Smooth muscle cell of the brain vasculature (primary cell): ENCODE measurements around the gene PHLDB1.
"Not testable (repeated sequence)": the region's sequence is repeated elsewhere in the genome, so short reads cannot be mapped to it uniquely, and the experiment has no call there.

ENCODE experiments used
- DNase-seq: peaks from one replicate; pipeline ENCODE4 v3.0.0-alpha.2; 2012; ENCODE audit warnings: low read depth, low spot score

The PHLDB1 gene

DNA sequence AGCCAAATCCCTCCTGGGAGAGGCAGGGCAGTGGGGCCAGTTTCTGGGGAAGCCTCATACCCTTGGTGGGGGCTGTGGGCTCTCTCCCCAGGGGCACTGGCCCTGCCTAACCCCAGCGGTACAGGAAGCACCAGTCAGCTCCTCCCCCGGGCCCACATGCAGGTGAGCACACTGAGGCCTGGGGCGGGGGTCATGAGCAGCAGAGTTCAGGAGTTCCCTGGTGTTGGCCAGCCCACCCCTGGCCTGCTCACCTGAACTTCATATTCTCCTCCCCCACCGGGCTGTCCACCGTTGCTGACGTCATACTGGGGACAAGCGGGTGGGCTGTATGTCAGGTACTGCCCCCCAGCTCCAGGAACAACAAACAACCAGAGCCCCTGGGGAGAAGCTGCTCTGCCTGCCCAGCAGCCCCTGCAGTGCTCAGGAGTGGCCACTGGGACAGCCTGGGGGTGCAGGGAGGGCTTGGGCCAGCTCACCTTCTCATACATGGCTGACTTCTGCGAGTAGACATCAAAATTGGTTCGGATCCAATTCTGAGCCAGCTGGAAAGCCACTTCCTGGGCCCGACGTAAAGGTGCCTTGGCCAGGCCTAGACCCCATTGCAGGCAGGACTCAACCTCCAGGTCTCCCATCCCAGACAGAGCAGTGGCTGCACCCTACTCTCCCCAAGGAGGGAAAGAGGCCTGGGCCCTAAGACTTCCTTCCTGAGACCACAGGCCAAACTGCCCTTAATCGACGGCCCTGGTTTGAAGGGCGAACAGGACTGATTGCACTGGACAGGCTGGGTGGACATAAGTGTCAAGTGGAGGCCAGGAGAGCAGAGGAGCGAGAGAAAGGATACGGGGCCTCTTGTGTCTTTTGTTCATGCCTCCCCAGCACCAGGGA is 51.3 kb downstream of the PHLDB1 start:
- no peak for DNase-seq

DNA sequence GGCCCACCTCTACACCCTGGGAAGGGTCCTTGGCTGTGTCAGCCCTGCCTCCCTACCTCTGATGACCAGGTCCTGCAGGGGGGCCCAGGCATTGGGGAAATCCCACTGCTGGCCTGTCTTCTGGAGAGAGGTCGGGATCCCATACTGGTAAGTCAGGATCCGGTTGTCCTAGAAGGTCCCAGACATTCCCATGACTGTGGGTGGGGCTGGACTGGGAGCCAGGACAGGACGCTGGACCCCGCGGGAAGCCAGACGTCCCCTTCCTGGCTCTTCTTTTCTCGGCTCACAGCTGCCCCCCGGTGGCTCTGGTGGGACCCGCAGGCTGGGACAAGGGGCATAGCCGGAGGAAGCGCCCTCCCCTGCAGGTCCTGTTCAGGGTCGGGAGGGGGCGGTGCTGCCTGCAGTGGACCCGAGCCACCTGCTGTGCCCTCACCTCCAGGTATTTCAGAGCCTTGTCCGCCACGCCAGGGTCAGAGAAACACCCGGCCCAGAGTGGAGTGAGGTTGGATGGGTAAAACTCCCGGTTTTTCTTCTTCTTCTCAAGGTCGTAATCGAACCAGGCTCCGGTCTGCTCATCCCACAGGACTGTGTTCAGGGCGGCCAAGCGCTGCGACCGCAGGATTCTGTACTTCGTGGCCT is 52.0 kb downstream of the PHLDB1 start:
- peak; percentile 63 for DNase-seq

- DNase-seq: no peak
Measured at GRCh38 chr11:118659953-118660680, 52.7 kb downstream of the PHLDB1 start.

DNA sequence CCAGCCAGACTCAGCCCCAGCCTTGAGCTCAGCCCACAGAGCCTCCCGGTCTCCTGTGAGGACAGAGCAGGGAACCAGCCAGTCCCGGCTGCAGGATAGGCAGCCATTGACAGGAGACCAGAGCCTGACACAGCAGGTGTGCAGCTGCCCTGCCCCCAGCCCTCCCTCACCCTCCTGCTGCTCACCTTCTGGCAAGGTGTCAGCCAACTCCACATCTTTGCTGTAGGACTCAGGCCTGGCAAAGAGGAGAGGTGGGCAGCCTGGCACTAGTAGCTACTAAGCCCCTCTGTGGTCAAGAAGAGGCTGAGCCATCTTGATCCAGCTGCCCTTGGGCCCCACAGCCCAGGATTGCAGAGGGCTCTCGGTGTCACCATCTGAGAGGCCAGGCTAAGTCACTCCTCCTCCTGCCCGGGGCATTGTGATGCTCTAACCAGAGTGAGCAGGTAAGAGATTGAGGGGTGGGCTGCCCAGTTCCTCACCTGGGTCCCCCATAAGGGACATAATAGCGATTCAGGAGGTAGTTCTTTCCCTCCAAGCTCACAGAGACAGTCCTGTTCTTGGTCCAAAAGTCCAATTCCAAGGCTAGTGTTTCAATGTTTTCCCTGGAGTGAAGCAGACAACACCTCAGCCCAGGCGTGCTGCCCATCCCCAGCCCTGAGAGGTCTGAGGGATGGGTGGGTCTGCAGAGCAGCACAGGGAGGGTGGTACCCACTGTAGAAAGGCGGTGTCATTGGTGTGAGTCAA is 53.4 kb downstream of the PHLDB1 start:
- no peak for DNase-seq

DNA sequence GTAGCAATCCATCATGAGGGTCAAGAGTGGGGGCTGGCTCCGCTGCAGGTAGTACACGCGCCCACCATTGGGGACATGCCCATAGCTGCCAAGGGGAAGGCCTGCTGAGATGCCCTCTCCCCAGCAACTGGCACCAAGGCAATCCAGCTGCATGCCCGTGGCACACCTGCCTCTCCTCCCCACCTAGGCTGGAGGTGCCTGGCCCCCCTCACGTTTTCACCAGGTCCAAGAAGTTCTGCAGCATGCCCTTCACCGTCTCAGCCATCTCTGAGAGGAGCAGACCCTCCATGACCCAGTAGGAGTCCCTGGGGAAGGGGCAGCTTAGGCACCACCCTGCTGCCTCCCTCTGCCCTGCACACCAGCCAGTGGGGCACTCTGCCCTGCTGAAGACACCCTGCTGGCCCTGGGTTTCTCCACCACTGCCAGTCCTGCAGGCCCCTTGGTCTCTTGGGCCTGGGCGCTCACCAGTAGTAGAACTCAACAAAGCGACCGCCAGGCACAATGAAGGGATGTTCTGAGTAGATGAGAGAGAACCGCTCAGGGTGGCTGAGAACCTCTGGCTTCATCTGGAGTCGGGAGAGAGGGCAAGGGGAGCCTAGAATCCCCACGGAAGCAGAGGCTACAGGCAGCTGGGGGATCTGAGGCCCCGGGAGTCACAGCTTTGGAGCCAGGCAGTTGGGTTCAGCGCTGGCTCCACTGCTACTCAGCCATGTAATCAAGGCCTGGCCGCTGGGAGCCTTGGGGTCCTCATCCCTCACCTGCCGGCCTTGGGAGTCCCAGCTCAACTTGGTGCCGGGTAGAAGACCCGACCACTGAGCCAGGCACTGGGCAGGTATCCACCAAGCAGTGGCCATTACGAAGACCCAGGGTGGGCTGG is 54.2 kb downstream of the PHLDB1 start:
- no peak for DNase-seq

DNA sequence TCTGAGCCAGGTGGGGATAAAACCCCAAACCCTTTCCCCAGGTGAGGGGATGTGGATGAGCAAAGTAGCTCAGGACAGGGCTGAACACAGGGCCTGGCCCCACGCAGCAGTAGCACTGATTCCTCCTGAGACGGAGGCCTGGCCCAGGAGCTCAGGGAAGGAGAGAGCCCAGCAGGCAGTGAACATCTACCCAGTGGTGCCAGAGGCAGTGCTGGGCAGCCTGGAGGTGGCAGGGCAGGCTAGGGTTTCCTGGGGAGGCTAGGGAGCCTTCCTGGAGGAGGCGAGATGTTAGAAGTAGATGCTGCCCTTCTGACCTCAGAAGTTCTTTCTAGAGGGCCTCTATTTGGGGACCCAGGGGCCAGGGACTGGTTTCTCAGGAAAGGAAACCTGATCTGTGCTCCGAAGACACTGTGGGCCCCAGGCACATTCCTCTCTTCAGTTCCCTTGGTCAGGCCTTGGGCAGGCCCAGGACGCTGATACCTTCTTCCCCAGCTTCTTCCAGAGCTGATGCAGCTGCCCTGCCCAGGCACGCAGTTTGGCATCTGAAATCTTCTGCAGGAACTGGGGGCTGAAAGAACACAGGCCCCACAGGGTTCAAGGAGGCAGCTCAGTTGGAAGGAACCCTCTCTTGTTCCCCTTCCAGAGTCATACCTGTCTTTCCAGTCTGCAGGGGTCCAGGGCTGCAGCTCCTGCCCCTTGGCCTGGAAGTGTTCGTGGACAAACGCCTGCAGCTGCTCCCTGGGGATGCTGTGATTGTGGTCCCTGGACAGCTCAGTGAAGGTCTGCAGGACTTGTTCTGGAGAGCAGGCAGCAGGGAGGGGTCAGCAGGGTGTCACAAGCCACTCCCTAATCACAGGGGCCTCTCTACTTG is 55.2 kb downstream of the PHLDB1 start:
- no peak for DNase-seq

GRCh38 chr11:118663381-118663780 is 56.0 kb downstream of the PHLDB1 start:
- DNase-seq: no peak

DNA sequence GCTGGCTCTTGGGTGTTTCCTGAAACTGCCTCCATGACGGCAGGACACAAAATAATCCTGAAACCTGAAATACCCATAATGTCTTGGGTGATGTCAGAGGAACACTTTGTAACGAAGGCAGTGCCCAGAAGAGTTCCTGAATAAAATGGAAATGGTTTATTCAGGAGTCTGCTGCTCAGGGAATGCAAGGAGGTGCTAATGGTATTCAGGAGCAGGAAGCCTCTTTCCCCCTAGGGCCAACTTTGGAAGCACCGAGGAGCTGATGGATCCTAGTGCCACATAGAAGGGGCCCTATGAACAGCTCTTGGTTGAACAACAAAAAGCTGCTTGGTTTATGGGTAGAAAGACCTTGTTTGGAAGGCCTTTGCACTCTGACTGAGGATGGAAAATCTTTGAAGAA is 56.5 kb downstream of the PHLDB1 start:
- DNase-seq: no peak

GRCh38 chr11:118666371-118666770 is 59.0 kb downstream of the PHLDB1 start:
- no peak for DNase-seq

DNA sequence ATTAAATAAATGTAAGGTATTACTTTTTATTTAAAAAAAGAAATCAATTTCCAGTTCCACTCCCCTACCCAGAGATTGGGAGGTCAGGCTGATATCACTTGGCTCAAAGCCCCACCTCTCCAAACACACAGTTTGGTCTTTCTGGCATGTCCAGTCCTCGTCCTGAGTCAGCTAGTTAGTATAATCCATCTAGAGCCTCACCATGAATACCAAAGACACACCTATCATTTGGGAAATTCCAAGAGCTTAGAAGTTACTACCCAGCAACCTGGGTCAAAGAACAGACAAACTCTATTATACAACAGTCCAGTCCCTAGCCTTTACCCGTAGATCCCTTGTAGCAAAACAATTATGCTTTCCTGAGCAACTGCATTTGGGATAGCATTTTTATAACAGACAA is 62.6 kb downstream of the PHLDB1 start:
- no peak for DNase-seq

DNA sequence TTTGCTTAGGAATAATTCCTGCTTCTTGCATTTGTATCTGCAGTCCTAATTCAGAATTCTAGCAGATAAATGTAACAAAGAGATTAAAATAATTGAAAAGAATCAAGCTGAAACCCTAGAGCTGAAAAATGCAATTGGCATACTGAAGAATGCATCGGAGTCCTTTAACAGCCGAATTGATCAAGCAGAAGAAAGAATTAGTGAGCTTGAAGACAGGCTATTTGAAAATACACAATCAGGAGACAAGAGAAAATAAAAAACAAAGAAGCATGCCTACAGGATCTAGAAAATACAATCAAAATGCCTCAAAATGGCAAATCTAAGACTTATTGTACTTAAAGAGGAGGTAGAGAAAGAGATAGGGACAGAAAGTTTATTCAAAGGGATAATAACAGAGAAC is 63.8 kb downstream of the PHLDB1 start:
- no peak for DNase-seq

- no peak for DNase-seq
Measured at GRCh38 chr11:118672846-118673245, 65.4 kb downstream of the PHLDB1 start.

DNA sequence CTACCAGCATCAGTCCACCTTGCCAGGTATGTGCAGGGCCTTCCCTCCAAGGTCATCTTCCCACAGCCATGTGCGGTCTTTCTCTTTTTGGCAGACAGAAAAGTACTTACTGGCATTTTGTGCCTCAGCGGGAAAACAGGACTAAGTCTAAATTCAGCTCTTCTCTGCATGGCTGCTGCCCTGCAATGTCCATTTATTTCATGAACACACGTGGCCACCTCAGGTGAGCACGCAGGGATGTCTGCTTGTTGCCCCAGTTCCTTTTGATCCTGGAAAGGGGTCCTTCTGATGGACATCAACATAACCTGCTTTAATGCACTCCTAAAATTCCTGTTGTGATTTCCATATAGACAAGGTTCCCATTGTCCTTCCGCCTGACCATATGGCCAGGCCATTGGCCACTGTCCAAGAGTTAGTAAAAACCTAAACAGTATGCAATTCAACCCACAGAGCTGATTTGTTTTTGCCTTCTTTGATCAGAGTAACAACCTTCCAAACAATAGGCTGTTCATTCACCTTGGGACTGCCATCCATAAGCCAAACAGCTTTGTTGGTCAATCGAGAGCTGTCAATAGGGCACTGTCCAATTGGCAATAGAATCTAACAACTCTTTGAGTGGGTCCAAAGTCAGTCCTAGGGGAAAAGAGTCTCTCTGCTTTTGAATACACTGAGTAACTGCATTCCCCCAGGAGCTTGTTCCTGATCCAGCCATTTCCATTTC is 66.1 kb downstream of the PHLDB1 start:
- no peak for DNase-seq

- DNase-seq: no peak
Measured at GRCh38 chr11:118674082-118674435, 66.6 kb downstream of the PHLDB1 start.

DNA sequence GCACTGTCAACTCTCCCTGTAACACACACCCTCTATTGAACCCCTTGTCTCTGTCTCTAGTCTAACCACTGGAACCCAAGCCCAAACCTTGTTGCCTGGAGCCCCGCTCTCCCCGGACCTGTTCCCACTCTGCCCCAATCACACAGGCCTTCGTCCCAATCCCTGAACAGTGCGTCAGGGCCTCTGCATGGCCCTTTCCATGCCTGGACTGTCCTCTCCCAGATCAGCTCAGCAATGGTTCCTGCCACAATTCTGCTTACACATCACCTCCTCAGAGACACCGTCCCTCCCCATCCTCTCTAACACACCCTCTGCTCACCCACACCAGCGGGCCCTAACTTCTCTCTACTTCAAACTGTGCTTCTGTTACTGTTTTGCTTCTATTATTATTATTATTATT is 70.6 kb downstream of the PHLDB1 start:
- DNase-seq: no peak

GRCh38 chr11:118678908-118679307 is 71.5 kb downstream of the PHLDB1 start:
- not testable (repeated sequence) for DNase-seq

- DNase-seq: no peak
Measured at GRCh38 chr11:118679483-118679882, 72.1 kb downstream of the PHLDB1 start, which contains the start of gene TREH. TSS of gene TREH (minus strand) at chr11:118679650. CDS start at chr11:118679627, 23 bp downstream.

GRCh38 chr11:118682372-118682771 is 75.0 kb downstream of the PHLDB1 start:
- no peak for DNase-seq

DNA sequence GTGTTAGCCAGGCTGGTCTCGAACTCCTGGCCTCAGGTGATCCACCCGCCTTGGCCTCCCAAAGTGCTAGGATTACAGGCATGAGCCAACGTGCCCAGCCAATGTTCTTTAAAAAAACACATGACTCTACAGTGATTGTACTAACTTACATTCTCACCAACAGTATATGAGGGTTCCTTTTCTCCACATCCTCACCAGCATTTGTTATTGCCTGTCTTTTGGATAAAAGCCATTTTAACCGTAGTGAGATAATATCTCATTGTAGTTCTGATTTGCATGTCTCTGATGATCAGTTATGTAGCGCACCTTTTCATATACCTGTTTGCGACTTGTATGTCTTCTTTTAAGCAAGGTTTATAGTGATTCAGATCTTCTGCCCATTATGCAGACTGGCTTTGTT is 75.5 kb downstream of the PHLDB1 start:
- not testable (repeated sequence) for DNase-seq
